HG02759 (cell line): Measurements from ENCODE around the gene SLC37A4.
A peak's percentile ranks its signal among the peaks of the same experiment; 100 is the strongest.
"Not testable (repeated sequence)": the region's sequence is repeated elsewhere in the genome, so short reads cannot be mapped to it uniquely, and the experiment has no call there.

ENCODE experiments used
- ATAC-seq: cut with Tn5 transposase; IDR thresholded peaks from one replicate; pipeline ENCODE4 v1.9.1; 2021; ENCODE audit warnings: mild to moderate bottlenecking, moderate library complexity; ENCODE audit not compliant: unreplicated experiment

Gene SLC37A4

GRCh38 chr11:119042927-119043326 is 12.2 kb upstream of the SLC37A4 start:
- ATAC-seq: no peak

GRCh38 chr11:119041821-119042514 is 11.3 kb upstream of the SLC37A4 start:
- ATAC-seq: no peak

DNA sequence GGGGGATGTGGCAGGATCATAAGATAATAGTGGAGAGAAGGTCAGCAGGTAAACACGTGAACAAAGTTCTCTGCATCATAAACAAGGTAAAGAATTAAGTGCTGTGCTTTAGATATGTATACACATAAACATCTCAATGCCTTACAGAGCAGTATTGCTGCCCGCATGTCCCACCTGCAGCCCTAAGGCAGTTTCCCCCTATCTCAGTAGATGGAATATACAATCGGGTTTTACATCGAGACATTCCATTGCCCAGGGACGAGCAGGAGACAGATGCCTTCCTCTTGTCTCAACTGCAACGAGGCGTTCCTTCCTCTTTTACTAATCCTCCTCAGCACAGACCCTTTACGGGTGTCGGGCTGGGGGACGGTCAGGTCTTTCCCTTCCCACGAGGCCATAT is 8.8 kb upstream of the SLC37A4 start:
- ATAC-seq: not testable (repeated sequence)

GRCh38 chr11:119038884-119039283 is 8.2 kb upstream of the SLC37A4 start:
- ATAC-seq: no peak

DNA sequence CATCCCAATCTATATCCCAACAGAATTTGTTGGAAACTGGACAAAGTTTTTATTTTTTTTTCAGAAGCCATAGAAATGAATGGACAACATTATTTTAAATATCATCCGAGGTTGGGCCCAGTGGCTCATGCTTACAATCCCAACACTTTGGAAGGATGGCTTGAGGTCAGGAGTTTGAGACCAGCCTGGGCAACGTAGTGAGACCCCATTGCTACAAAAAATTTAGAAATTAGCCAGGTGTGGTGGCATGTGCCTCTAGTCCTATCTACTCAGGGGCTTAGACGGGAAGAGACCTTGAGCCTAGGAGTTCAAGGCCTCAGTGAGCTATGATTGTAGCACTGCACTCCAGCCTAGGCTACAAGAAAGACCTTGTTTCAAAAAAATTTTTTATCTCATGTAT is 4.1 kb upstream of the SLC37A4 start:
- ATAC-seq: no peak

GRCh38 chr11:119033421-119033820 is 2.7 kb upstream of the SLC37A4 start:
- ATAC-seq: not testable (repeated sequence)

DNA sequence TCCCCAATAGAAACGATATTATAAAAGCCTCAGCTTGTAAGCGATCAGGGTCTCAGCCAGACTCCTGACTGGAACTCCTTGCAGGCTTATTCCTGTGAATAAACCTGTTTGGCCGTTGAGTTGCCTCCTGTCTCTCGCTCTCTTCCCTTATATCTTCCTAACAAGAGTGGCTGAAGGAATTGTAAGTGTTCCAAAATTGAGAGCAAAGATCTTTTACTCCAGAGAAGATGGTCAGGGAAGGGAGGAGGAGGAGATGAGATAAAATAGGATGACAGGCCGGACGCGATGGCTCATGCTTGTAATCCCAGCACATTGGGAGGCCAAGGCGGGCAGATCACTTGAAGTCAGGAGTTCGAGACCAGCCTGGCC is 1.2 kb upstream of the SLC37A4 start:
- ATAC-seq: no peak

GRCh38 chr11:119030029-119030328 is 698 bp downstream of the SLC37A4 start:
- ATAC-seq: peak; percentile 16

GRCh38 chr11:119029340-119030028 is 1.2 kb downstream of the SLC37A4 start:
- ATAC-seq: peak; percentile 21

DNA sequence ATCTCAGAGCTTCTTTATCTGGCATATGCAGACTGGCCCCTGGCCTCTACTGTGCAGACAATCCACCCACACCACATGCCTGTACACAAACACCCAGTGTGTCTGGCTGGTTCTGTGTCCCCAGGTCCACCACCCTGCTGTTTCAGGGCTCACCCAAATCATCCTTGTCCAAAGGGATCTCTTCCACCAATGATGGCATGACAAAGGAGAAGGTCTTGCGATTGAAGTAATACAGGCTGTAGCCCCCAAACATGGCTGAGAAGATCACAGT is 1.7 kb downstream of the SLC37A4 start:
- ATAC-seq: no peak

GRCh38 chr11:119028346-119029068 is 2.2 kb downstream of the SLC37A4 start:
- ATAC-seq: no peak

DNA sequence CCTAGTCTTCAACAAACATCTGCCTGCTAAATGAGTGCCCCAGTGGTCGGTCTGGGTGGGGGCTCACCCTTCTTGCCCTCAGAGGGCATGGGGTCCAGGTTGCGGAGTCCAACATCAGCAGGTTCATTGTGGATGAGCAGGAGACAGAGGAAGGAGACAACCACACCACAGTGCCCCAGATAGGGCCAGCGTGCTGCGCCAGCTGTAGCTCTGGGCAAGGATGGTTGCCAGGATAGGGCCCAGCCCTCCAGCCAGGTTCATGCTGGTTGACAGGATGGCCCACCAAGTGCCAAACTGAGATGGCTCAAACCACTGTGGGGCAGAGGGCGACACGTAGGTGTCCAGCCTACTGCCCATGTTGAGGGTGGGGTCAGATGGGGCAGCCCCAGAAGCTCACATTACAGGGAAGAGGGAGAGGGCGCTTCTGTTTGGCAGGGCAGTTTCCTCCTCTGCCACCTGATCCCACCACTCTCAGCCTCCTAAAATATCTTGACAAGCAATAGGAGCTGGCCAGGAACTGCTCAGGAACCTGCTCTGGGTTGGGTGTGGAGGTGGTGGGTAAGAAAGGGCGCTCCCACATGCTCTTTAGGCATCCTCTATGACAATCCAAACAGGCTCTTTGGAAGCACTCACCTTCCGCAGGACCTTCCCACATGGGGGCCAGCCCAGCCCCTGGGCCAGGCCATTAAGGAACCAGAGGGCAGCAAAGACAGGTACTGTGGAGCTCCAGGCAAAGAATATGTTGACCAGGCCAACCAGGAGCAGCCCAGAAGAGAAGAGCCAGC is 2.9 kb downstream of the SLC37A4 start:
- no peak for ATAC-seq

- no peak for ATAC-seq
Measured at GRCh38 chr11:119026970-119027369, 3.7 kb downstream of the SLC37A4 start.

- no peak for ATAC-seq
Measured at GRCh38 chr11:119025978-119026766, 4.5 kb downstream of the SLC37A4 start.

GRCh38 chr11:119025541-119025940 is 5.1 kb downstream of the SLC37A4 start:
- no peak for ATAC-seq

- no peak for ATAC-seq
Measured at GRCh38 chr11:119025099-119025473, 5.6 kb downstream of the SLC37A4 start.

DNA sequence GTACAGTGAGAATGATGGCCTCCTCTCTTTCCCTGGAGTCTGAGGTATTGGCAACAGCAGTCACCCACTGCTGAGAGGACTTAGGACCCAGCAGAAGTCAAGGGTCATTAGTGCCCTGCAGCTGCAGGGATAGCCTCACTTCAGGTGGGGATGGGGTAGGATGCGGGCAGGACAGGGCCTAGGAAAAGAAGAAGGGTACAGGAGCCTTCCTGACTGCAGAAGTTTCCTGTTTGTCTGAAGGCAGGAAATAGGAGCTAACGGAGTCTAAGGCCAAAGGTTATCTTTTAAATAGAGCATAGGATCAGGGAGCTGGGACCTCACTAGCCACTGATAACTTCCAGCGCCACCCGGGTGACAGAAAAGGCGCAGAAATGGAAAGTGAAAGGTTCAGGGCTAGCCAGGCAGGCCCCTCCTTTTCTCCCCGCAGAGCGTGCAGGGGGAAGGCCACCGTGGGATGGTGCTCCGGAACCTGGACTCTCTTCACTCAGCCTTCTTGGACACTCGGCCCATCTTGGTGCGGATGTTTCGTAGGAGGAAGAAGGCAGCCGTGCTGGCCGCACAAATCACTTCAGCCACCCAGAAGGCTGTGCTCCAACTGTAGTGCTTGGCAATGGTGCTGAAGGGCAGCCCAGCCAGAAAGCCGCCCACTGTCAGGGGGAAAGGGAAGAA is 6.1 kb downstream of the SLC37A4 start:
- ATAC-seq: no peak

DNA sequence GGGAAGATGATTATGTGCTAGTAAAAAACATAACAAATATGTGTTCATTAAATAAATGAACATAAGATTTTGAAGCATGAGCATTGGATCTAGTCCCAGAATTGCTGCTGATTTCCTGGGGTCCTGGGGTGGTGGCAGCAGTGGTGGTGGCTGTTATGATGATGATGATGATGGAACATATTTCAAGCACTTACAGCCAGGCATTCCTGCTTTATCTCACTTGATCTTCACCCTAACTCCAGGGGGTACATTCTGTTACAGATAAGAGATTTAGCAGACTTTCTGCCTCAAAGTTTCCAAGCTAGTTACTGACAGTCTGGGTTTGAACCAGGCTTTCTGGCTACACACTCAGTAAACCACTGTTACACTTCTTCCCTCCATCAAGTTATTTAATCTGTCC is 6.9 kb downstream of the SLC37A4 start:
- ATAC-seq: no peak

- ATAC-seq: no peak
Measured at GRCh38 chr11:119021631-119022030, 9.0 kb downstream of the SLC37A4 start.

- no peak for ATAC-seq
Measured at GRCh38 chr11:119019996-119020395, 10.7 kb downstream of the SLC37A4 start.
